HepG2 (cell line): ENCODE results near the gene CARHSP1. TPM values are rescaled to one million over a fixed set of nuclear protein-coding genes. Genes with fewer than 3 reads are reported as not detected.

Source experiments
- ATAC-seq: fragments of 200-7000 bp; cut with Tn5 transposase; 3 replicates; pipeline ENCODE4 v1.9.1; 2020; ENCODE audit warnings: mild to moderate bottlenecking, moderate library complexity
- BruUV-seq: library from RNA; stranded (reverse); fragments of 400-500 nt; replicated peaks from 2 replicates; lab custom pipeline; 2021; lab: Mats Ljungman, UMichigan
- CTCF ChIA-PET: fragments of 300-600 bp; formaldehyde crosslinking; extraction: SDS; loops from one replicate; lab custom pipeline; 2021; ENCODE audit warnings: low total read pairs, inconsistent platforms, low intra/inter-chr PET ratio; lab: Yijun Ruan, JAX
- POLR2A ChIA-PET: fragments of 350-600 bp; sonication (Branson Sonifier 250); formaldehyde crosslinking; loops from one replicate; lab custom pipeline; 2020; ENCODE audit warnings: antibody characterized with exemption, inconsistent platforms; lab: Yijun Ruan, JAX
- DNase-seq: peaks from one replicate; pipeline ENCODE4 v3.0.0-alpha.2; 2015; ENCODE audit warnings: low spot score
- FAIRE-seq: peaks from 3 replicates; lab custom pipeline; 2011; peaks lifted over from hg19 to GRCh38; lab: Jason Lieb, UNC
- H2AFZ ChIP-seq: one replicate; pipeline ENCODE4 v1.6.1; 2011; ENCODE audit warnings: low read length, inconsistent platforms
- H3K27ac ChIP-seq: fragments of 300-600 bp; 3 replicates; pipeline ENCODE4 v1.8.0; 2011; ENCODE audit warnings: mixed run types, mild to moderate bottlenecking, mixed read lengths, low read length, inconsistent platforms; ENCODE audit not compliant: insufficient read depth; ENCODE audit errors: extremely low read length
- H3K27me3 ChIP-seq, 2 experiments: fragments of 200-600 bp in 1 of 2; 2 replicates in 1 of 2; 3 replicates in 1 of 2; pipeline versions ENCODE4 v1.6.0 to v1.8.0; 2011; ENCODE audit warnings: low read length in 2 of 2, mild to moderate bottlenecking in 2 of 2, moderate library complexity in 2 of 2, inconsistent platforms in 1 of 2; ENCODE audit not compliant: insufficient read depth in 2 of 2, control insufficient read depth in 1 of 2
- H3K36me3 ChIP-seq, 2 experiments: fragments of 200-600 bp in 1 of 2; replicated peaks in 1 of 2; 2 replicates in 1 of 2; 3 replicates in 1 of 2; pipeline versions ENCODE4 v1.5.1 to v1.8.0; 2011; ENCODE audit warnings: low read length in 2 of 2, inconsistent platforms in 1 of 2; ENCODE audit not compliant: insufficient read depth in 2 of 2, control insufficient read depth in 1 of 2
- H3K4me1 ChIP-seq: 2 replicates; pipeline ENCODE4 v1.5.1; 2012; ENCODE audit warnings: low read length, inconsistent platforms; ENCODE audit not compliant: insufficient read depth
- H3K4me2 ChIP-seq: 2 replicates; pipeline ENCODE4 v1.6.0; 2011; ENCODE audit warnings: low read depth, low read length, inconsistent platforms
- H3K4me3 ChIP-seq, 3 experiments: fragments of 200-600 bp in 1 of 3; sonication (generic), shearing (Covaris generic) in 1 of 3; replicated peaks in 1 of 3; 2 replicates each; pipeline ENCODE4 v1.5.1; 2011 to 2016; ENCODE audit warnings: low read length in 3 of 3, inconsistent platforms in 2 of 3, low read depth in 2 of 3, mild to moderate bottlenecking in 2 of 3, control low read depth in 1 of 3, mixed read lengths in 1 of 3; ENCODE audit not compliant: insufficient read depth in 1 of 3
- H3K79me2 ChIP-seq: one replicate; pipeline ENCODE4 v1.6.1; 2011; ENCODE audit warnings: low read length, inconsistent platforms; ENCODE audit not compliant: insufficient read depth
- H3K9ac ChIP-seq: 2 replicates; pipeline ENCODE4 v1.6.0; 2011; ENCODE audit warnings: mild to moderate bottlenecking, low read depth, low read length, inconsistent platforms; ENCODE audit not compliant: insufficient read depth
- H3K9me3 ChIP-seq: 2 replicates; pipeline ENCODE4 v1.5.1; 2012; ENCODE audit warnings: mild to moderate bottlenecking, low read length
- H4K20me1 ChIP-seq: 2 replicates; pipeline ENCODE4 v1.6.0; 2011; ENCODE audit warnings: inconsistent platforms, mild to moderate bottlenecking, low read length, moderate library complexity; ENCODE audit not compliant: insufficient read depth
- BRF2 ChIP-seq: sonication (generic); formaldehyde crosslinking; IDR thresholded peaks from 2 replicates; pipeline ENCODE4 v1.8.1; 2022; ENCODE audit warnings: mild to moderate bottlenecking, missing genetic modification reagents
- CAMTA2 ChIP-seq: sonication (generic); formaldehyde crosslinking; IDR thresholded peaks from 2 replicates; pipeline ENCODE4 v1.4.0; 2020; ENCODE audit warnings: mild to moderate bottlenecking, missing genetic modification reagents, borderline replicate concordance
- DDIT3 ChIP-seq: sonication (generic); formaldehyde crosslinking; IDR thresholded peaks from 2 replicates; pipeline ENCODE4 v1.4.0; 2020; ENCODE audit warnings: mild to moderate bottlenecking, missing genetic modification reagents
- GABPA ChIP-seq, 2 experiments: IDR thresholded peaks; 2 replicates each; pipeline ENCODE4 v1.6.1; 2011 to 2016; ENCODE audit warnings: low read depth in 2 of 2, low read length in 1 of 2, missing biosample characterization in 1 of 2, missing genetic modification characterization in 1 of 2
- HNF1B ChIP-seq: sonication (generic); formaldehyde crosslinking; IDR thresholded peaks from 2 replicates; pipeline ENCODE4 v1.5.1; 2020; ENCODE audit warnings: mild to moderate bottlenecking, moderate library complexity, missing genetic modification reagents
- KDM2A ChIP-seq: sonication (generic); formaldehyde crosslinking; IDR thresholded peaks from 2 replicates; pipeline ENCODE4 v1.4.0; 2020; ENCODE audit warnings: low read depth, missing genetic modification reagents, borderline replicate concordance
- KLF12 ChIP-seq: sonication (generic); formaldehyde crosslinking; IDR thresholded peaks from 2 replicates; pipeline ENCODE4 v1.4.0; 2020; ENCODE audit warnings: missing genetic modification reagents, borderline replicate concordance
- MAFF ChIP-seq: IDR thresholded peaks from 2 replicates; pipeline ENCODE4 v1.6.1; 2011; ENCODE audit warnings: low read depth, low read length, improper control_type of control experiment
- MAFK ChIP-seq, 2 experiments: IDR thresholded peaks in 1 of 2; conservative IDR thresholded peaks in 1 of 2; 2 replicates each; pipeline ENCODE4 v1.6.1; 2011; ENCODE audit warnings: improper control_type of control experiment in 2 of 2, low read length in 2 of 2
- NCOA2 ChIP-seq: sonication (generic); formaldehyde crosslinking; IDR thresholded peaks from 2 replicates; pipeline ENCODE4 v1.8.0; 2022; ENCODE audit warnings: inconsistent platforms
- NRL ChIP-seq: sonication (generic); formaldehyde crosslinking; IDR thresholded peaks from 2 replicates; pipeline ENCODE4 v1.5.0; 2020; ENCODE audit warnings: missing genetic modification reagents, mild to moderate bottlenecking, moderate library complexity, borderline replicate concordance
- SALL1 ChIP-seq: sonication (generic); formaldehyde crosslinking; IDR thresholded peaks from 2 replicates; pipeline ENCODE4 v1.8.0; 2022; ENCODE audit warnings: mild to moderate bottlenecking, missing genetic modification reagents
- STAG1 ChIP-seq: sonication (generic); formaldehyde crosslinking; IDR thresholded peaks from 2 replicates; pipeline ENCODE4 v1.4.0; 2020; ENCODE audit warnings: missing genetic modification reagents
- TEAD3 ChIP-seq: optimal IDR thresholded peaks from 2 replicates; pipeline ENCODE3; 2016; ENCODE audit warnings: borderline replicate concordance
- TOPORS ChIP-seq: sonication (generic); formaldehyde crosslinking; IDR thresholded peaks from 2 replicates; pipeline ENCODE4 v1.8.0; 2023; ENCODE audit warnings: mild to moderate bottlenecking, missing genetic modification reagents
- ZBTB7A ChIP-seq: sonication (generic); formaldehyde crosslinking; IDR thresholded peaks from 2 replicates; pipeline ENCODE4 v1.8.0; 2022; ENCODE audit warnings: mild to moderate bottlenecking, missing genetic modification reagents
- ZBTB7B ChIP-seq: sonication (generic); formaldehyde crosslinking; IDR thresholded peaks from 2 replicates; pipeline ENCODE4 v1.4.0; 2020; ENCODE audit warnings: missing genetic modification reagents
- ZNF484 ChIP-seq: sonication (generic); formaldehyde crosslinking; IDR thresholded peaks from 2 replicates; pipeline ENCODE4 v1.5.1; 2020; ENCODE audit warnings: mild to moderate bottlenecking, low read depth, missing genetic modification reagents, borderline replicate concordance
- WGBS: methylation state at CpG from one replicate; pipeline ENCODE4 v1.1.6; 2017; ENCODE audit warnings: low lambda C conversion rate; 5-methylcytosine and 5-hydroxymethylcytosine counted together
- in situ Hi-C: cut with HindIII; loops from 2 replicates; pipeline ENCODE4 v1.10.0; 2017; ENCODE audit warnings: low pct_unique_long_range_greater_than_20kb; ENCODE audit not compliant: extremely low pct_ligation_motif_present
- intact Hi-C: fragments of 100-400 bp; cut with micrococcal nuclease; formaldehyde crosslinking; loops from one replicate; pipeline ENCODE4 v1.10.0; 2022; ENCODE audit not compliant: unreplicated experiment
- polyA plus RNA-seq, 8 experiments: library from polyadenylated mRNA; depleted of rRNA in 3 of 8; stranded (reverse) in 7 of 8; unstranded in 1 of 8; fragments of >200 nt; fragmentation: Illumina TruSeq in 4 of 8; extraction: Trizol in 4 of 8; gene quantifications; 2 replicates each; pipeline versions ENCODE4 v1.2.1 to v1.2.3, GENCODE V29; 2011 to 2016; ENCODE audit warnings: low read depth in 4 of 8, missing spikeins in 1 of 8, mixed read lengths in 1 of 8; ENCODE audit not compliant: insufficient read depth in 1 of 8
- total RNA-seq, 5 experiments: library from RNA; depleted of rRNA; stranded (reverse); fragments of >200 nt; fragmentation: Illumina TruSeq; extraction: Trizol; gene quantifications; 2 replicates each; pipeline ENCODE4 v1.2.3, GENCODE V29; 2016; ENCODE audit warnings: low read depth in 1 of 5
- TF ChIP-seq, protein P1 (sequence below): sonication (generic); formaldehyde crosslinking; IDR thresholded peaks from 2 replicates; pipeline ENCODE4 v1.5.0; 2020; ENCODE audit warnings: missing genetic modification reagents, mild to moderate bottlenecking, borderline replicate concordance

The CARHSP1 gene
- total and polyA plus RNA-seq, 2 of the 13 experiments (the other 11 are each of a cell fraction or from before 2014, with no cell fraction given), result 173 to 345 TPM

DNA sequence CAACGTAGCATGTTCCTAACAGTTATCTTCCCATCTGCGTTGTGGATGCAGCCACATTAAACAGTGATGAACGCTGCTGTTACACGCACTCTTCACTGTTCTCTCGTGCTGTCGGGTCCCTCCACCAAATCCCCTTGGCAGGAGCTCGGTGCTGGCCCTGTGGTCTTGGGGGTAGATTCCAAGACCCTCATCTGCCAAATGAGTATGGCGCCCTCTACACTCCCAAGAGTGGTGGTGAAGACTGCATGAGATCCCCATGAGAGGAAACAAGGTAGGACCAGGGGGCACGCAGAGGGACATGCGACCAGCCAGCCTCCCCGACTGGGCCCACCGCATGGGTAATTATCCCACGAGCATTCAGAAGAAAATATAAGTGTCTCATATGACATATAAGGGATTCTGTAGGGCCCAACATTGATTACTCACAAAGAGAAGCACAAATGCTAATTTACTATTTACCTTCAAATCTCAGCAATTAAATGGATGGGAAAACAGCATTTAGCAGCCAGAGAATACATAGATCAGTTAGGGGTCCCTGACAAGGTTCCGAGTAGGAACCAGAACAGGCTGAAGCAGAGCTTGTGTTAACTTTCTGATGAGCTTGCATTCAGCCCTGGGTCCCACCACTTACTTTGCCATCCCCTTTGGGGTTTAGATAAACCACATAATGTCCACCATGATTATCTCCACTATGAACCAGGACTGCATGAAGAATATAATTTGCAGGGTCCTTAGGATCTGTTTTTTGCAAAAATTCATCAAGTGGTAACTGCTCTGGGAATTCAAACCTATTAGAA lies 37.2 kb upstream of the CARHSP1 start:
- Histone ChIP-seq H3K79me2 (no peaks in the 10 kb centered on the region), H3K9ac (no peak overlapping the region), H3K36me3 (peaks cover 64 to 95% of the 10 kb centered on the region in 2 experiments), H3K27ac (no peak overlapping the region), H3K4me2 (no peak overlapping the region), H3K4me3 (no peak overlapping the region), H2AFZ (no peak overlapping the region), H3K9me3 (no peaks in the 10 kb centered on the region), H3K27me3 (no peaks in the 10 kb centered on the region), H4K20me1 (peaks cover 11% of the 10 kb centered on the region; the same call in 1 of the 2 replicates), H3K4me1 (no peaks in the 10 kb centered on the region)
- FAIRE-seq (no peak), DNase-seq (peak; percentile 32), ATAC-seq (peak; percentile 67)
- intact Hi-C loops, result loop anchor here (1.0 to 5.0 kb wide), 3 partner anchors 102 to 231 kb away; no protein-coding TSS in a partner anchor
- in situ Hi-C loops, result no loop called here
- CTCF ChIA-PET, result interaction anchor here (1.4 to 2.5 kb wide), 4 partner anchors 31 to 229 kb away, joined by 7 to 20 read pairs (median 9); no protein-coding TSS in a partner anchor
- BruUV-seq, result no TSS peak
- POLR2A ChIA-PET, result no interaction called here
- 90% methylated on average over 14 of the region's 14 CpGs for WGBS
- TF ChIP-seq MAFK (conservative IDR thresholded peaks at IDR 0.05 in 1 of 2, IDR thresholded peaks at IDR 0.05 in 1 of 2; ENCODE audit: low read length in 2 of 2), result peak; percentile 51 to 52; a peak in 3 of 4 replicates
- no peak for TF ChIP-seq GABPA (IDR thresholded peaks at IDR 0.05; ENCODE audit: low read depth, low read length)
- TF ChIP-seq GABPA (CRISPR knock-in tag; IDR thresholded peaks at IDR 0.05; ENCODE audit: low read depth), result no peak
- peak; percentile 32; the same call in 1 of the 2 replicates for TF ChIP-seq MAFF
- 0 out of 2 replicates have a peak, but pooled peaks have one; percentile 51 for TF ChIP-seq HNF1B (CRISPR knock-in tag)
- TF ChIP-seq NRL (CRISPR knock-in tag), result 0 out of 2 replicates have a peak, but pooled peaks have one; percentile 37
- peak; percentile 40 for TF ChIP-seq TEAD3 (CRISPR knock-in tag)
- peak; percentile 23; the same call in 1 of the 2 replicates for TF ChIP-seq SALL1
- TF ChIP-seq ZNF484 (CRISPR knock-in tag), result no peak
- TF ChIP-seq BRF2 (CRISPR knock-in tag), result 0 out of 2 replicates have a peak, but pooled peaks have one; percentile 33
- TF ChIP-seq KLF12, result no peak
- TF ChIP-seq STAG1 (CRISPR knock-in tag), result peak; percentile 33
- TF ChIP-seq NCOA2 (CRISPR knock-in tag), result no peak
- no peak for TF ChIP-seq CAMTA2 (CRISPR knock-in tag)
- peak; percentile 45; the same call in 1 of the 2 replicates for TF ChIP-seq ZBTB7A
- TF ChIP-seq KDM2A, result no peak
- TF ChIP-seq, protein P1, sequence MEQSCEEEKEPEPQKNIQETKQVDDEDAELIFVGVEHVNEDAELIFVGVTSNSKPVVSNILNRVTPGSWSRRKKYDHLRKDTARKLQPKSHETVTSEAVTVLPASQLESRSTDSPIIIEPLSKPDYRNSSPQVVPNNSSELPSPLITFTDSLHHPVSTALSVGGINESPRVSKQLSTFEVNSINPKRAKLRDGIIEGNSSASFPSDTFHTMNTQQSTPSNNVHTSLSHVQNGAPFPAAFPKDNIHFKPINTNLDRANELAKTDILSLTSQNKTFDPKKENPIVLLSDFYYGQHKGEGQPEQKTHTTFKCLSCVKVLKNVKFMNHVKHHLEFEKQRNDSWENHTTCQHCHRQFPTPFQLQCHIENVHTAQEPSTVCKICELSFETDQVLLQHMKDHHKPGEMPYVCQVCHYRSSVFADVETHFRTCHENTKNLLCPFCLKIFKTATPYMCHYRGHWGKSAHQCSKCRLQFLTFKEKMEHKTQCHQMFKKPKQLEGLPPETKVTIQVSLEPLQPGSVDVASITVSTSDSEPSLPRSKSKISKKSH (CRISPR knock-in tag), result 0 out of 2 replicates have a peak, but pooled peaks have one; percentile 56
- peak; percentile 28; the same call in 1 of the 2 replicates for TF ChIP-seq ZBTB7B
- no peak for TF ChIP-seq TOPORS (CRISPR knock-in tag)
- TF ChIP-seq DDIT3 (CRISPR knock-in tag), result no peak
